GM18517 (cell line): ENCODE measurements around the gene WTAP.

Experiments used
- ATAC-seq: cut with Tn5 transposase; IDR thresholded peaks from one replicate; pipeline ENCODE4 v1.9.1; 2021; ENCODE audit warnings: mild to moderate bottlenecking, moderate library complexity; ENCODE audit not compliant: unreplicated experiment

The WTAP gene

DNA sequence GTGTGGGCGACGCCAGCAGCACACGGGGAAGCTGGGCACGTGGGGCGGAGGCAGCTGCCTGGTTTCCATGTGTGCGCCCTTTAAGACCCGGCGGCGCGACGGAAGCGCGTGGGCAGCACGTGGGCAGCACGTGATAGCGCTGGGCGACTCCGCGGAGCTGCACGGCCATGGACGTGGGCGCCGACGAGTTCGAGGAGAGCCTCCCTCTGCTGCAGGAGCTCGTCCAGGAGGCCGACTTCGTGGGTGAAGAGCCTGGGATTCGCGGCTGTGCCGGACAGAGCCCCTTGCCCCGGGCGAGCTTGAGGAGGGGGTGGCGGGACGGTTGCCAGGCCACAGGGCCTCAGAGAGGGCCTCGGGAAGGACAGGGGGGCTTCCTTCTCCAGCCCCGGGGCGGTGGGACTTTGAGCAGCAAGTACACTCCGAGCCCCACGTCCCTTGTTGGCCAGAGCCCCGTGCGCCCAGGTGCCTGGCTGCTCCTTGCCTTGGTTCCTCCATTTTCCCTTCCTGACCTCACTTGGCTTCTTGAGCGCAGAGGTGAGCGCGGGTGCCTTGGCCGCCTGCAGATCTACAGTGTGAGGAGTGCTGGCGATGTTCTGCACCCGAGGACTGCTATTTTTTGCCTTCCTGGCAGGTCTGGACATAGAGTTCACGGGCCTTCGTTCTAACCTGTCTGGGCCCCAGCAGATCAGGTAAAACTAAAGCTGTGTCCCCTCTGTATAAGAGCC, 73.0 kb downstream of the WTAP start, which contains the start of gene PNLDC1:
PNLDC1 (plus strand) TSS at position 136 of the 725 bp plus-strand sequence; CDS start at position 168, 32 bp downstream.
- no peak for ATAC-seq

DNA sequence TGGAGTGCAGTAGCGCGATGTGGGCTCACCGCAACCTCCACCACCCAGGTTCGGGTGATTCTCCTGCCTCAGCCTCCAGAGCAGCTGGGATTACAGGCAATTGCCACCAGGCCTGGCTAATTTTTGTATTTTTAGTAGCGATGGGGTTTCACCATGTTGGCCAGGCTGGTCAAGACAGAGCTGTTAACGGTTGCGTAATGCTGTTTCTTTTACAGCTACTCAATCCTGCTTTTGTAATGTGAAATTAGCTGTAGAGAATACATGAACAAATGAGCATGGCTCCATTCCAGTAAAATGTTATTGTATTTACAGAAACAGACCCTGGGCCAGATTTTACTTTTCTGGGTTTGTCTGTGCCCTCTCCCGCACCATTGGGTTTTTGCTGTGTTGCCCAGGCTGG, 74.6 kb downstream of the WTAP start:
- ATAC-seq = no peak

DNA sequence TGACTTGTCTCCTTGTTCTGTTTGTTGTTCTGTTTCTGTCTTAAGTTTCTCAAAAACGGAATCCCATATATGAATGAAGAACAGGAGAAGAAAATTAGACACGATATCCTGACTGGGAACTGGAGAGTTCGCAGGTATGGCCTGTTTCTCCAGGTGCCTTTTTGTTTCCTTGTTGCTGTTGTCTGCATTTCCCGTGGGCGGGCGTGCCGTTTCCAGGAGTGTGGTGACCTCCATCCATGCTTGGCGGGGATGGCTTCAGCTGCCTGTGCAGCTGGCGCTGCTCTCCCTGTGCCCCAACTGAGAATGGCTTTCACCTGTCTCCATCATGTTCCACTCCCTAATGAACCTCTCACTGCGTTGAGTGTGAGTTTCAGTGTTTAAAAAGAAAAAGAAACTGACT, 77.2 kb downstream of the WTAP start:
- no peak for ATAC-seq

DNA sequence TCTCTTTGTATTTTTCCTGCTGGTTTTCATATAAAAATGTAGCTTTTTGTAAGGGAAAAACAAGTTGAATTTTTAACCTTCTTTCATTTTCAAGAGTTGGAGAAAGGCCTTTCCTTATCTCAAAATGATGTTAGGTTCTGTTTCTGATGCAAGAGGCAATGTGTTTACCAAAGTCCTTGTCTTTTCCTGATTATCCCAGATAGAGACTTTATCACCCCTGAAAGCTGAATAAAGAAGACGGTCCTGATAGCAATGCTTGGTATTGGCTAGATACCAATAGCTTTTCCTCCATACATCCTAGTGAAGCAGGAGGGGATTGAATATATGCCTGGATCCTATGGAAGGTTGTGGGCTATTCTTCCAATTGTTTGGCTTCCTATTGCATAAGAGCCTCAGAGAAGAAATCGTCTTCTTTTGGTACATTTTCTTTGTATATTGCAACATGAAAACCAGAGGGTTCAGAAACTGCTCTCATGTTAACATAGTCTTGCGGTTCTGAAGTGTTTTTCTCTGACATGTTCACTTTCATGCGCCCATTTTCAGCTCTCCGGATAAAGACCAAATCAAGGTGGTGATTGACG, 78.2 kb downstream of the WTAP start:
- no peak for ATAC-seq
